GM12878 (cell line): ENCODE measurements around the gene ALG12. TPM values are rescaled to one million over a fixed set of nuclear protein-coding genes. Genes with fewer than 3 reads are reported as not detected.

ENCODE experiments used
- BRCA1 ChIP-seq: IDR thresholded peaks from 2 replicates; pipeline ENCODE4 v1.6.1; 2011; ENCODE audit warnings: low read depth, low read length, improper control_type of control experiment
- CUX1 ChIP-seq: IDR thresholded peaks from 2 replicates; pipeline ENCODE4 v1.6.1; 2012; ENCODE audit warnings: improper control_type of control experiment, low read depth, low read length; ENCODE audit not compliant: insufficient replicate concordance
- FOS ChIP-seq: IDR thresholded peaks from 3 replicates; pipeline ENCODE4 v1.6.1; 2011; ENCODE audit warnings: borderline replicate concordance; ENCODE audit not compliant: insufficient read length; ENCODE audit errors: extremely low read depth
- KDM1A ChIP-seq: fragments of 200-600 bp; sonication (generic); IDR thresholded peaks from 2 replicates; pipeline ENCODE4 v1.6.1; 2016; ENCODE audit warnings: borderline replicate concordance
- LARP7 ChIP-seq: fragments of 450-650 bp; IDR thresholded peaks from 2 replicates; pipeline ENCODE4 v1.6.1; 2017; ENCODE audit warnings: mild to moderate bottlenecking
- NR2C1 ChIP-seq: fragments of 450-650 bp; IDR thresholded peaks from 2 replicates; pipeline ENCODE4 v1.6.1; 2017; ENCODE audit warnings: antibody characterized with exemption, mild to moderate bottlenecking, moderate library complexity
- RAD51 ChIP-seq: fragments of 450-650 bp; IDR thresholded peaks from 2 replicates; pipeline ENCODE4 v1.6.1; 2016; ENCODE audit warnings: moderate library complexity, mild to moderate bottlenecking, inconsistent platforms
- RBBP5 ChIP-seq: fragments of 200-600 bp; sonication (generic); conservative IDR thresholded peaks from 2 replicates; pipeline ENCODE4 v1.6.1; 2016
- REST ChIP-seq: IDR thresholded peaks from 2 replicates; pipeline ENCODE4 v1.6.1; 2012; ENCODE audit warnings: mild to moderate bottlenecking, low read depth, low read length
- ZBTB40 ChIP-seq: fragments of 450-650 bp; IDR thresholded peaks from 2 replicates; pipeline ENCODE4 v1.6.1; 2016; ENCODE audit warnings: mild to moderate bottlenecking, moderate library complexity, borderline replicate concordance
- ZNF687 ChIP-seq: fragments of 450-650 bp; IDR thresholded peaks from 2 replicates; pipeline ENCODE4 v1.6.1; 2017; ENCODE audit warnings: mild to moderate bottlenecking, moderate library complexity
- polyA plus RNA-seq, 11 experiments: library from polyadenylated mRNA; depleted of rRNA in 4 of 11; unstranded in 6 of 11; stranded (reverse) in 5 of 11; fragments of >200 nt; fragmentation: Nextera tagmentation in 4 of 11; fragmentation: Illumina TruSeq in 1 of 11; extraction: Ambion mirVana in 4 of 11; extraction: Trizol in 1 of 11; gene quantifications; 1 replicate in 1 of 11; 2 replicates in 10 of 11; pipeline versions ENCODE4 v1.2.1 to v1.2.3, GENCODE V29; 2011 to 2016; ENCODE audit warnings: inconsistent platforms in 2 of 11, missing spikeins in 2 of 11, low read depth in 1 of 11
- total RNA-seq, 4 experiments: library from RNA; depleted of rRNA in 3 of 4; stranded (reverse); fragments of >200 nt in 3 of 4; fragmentation: Illumina TruSeq in 1 of 4; extraction: Trizol in 1 of 4; gene quantifications; 2 replicates each; pipeline versions ENCODE4 v1.2.1 to v1.2.3, GENCODE V29; 2013 to 2021

ALG12 gene
- total and polyA plus RNA-seq, 10 of the 15 experiments (the other 5 are each of a cell fraction or from before 2014, with no cell fraction given) = 0.22 to 23.4 (median 6.6) TPM

- TF ChIP-seq CUX1 (no peak), BRCA1 (no peak), LARP7 (peak; percentile 98), KDM1A (no peak), NR2C1 (peak; percentile 67), ZBTB40 (no peak; the same call in 1 of the 2 replicates), RBBP5 (no peak), RAD51 (no peak), FOS (no peak), ZNF687 (peak; percentile 56; the same call in 1 of the 2 replicates), REST (no peak; the same call in 1 of the 2 replicates)
These were observed 42.1 kb upstream of the ALG12 start, which contains the start of gene PIM3 (continued) for GRCh38 chr22:49960159-49961004.
